C4-2B (cell line): ENCODE results near the gene LARGE1.

ENCODE experiments used
- CTCF ChIP-seq: fragments of 450-650 bp; conservative IDR thresholded peaks from 2 replicates; pipeline ENCODE4 v1.5.1; 2017; ENCODE audit warnings: mild to moderate bottlenecking
- ZFX ChIP-seq: fragments of 450-650 bp; IDR thresholded peaks from 2 replicates; pipeline ENCODE4 v1.6.1; 2017

- no peak for TF ChIP-seq CTCF
- no peak for TF ChIP-seq ZFX
Observed at GRCh38 chr22:33620085-33620484, 300.2 kb downstream of the LARGE1 start.
